Activated T-helper 1 cell treated with anti-CD3 and anti-CD28 coated beads, Interleukin-12 subunit alpha, Interleukin-12 subunit beta, Interleukin-2, Interleukin-4 antibody, amounts not matched to agents 30 ng/mL and 10 ng/mL and 1 ng/mL, durations not matched to agents 14 hours and 24 hours and 36 hours (primary cell): ENCODE data around the gene TOR4A. TPM values are rescaled to one million over a fixed set of nuclear protein-coding genes. Genes with fewer than 3 reads are reported as not detected.

Source experiments
- DNase-seq: peaks from one replicate; pipeline ENCODE4 v3.0.0; 2021; ENCODE audit warnings: low spot score
- H3K27ac Mint-ChIP-seq: one replicate; pipeline ENCODE4 v1.8.0; 2021; ENCODE audit warnings: mild to moderate bottlenecking, mixed read lengths
- H3K27me3 Mint-ChIP-seq: one replicate; pipeline ENCODE4 v1.8.0; 2022; ENCODE audit warnings: mild to moderate bottlenecking, moderate library complexity, mixed read lengths; ENCODE audit not compliant: insufficient read depth
- H3K36me3 Mint-ChIP-seq: one replicate; pipeline ENCODE4 v1.8.0; 2021; ENCODE audit warnings: low read depth, mixed read lengths
- H3K4me1 Mint-ChIP-seq: one replicate; pipeline ENCODE4 v1.8.0; 2021; ENCODE audit warnings: low read depth, mixed read lengths
- H3K4me3 Mint-ChIP-seq: one replicate; pipeline ENCODE4 v1.8.0; 2021; ENCODE audit warnings: mild to moderate bottlenecking, moderate library complexity, mixed read lengths
- H3K9me3 Mint-ChIP-seq: one replicate; pipeline ENCODE4 v1.8.0; 2021; ENCODE audit warnings: mixed read lengths
- intact Hi-C: fragments of 100-400 bp; cut with micrococcal nuclease; formaldehyde crosslinking; loops from one replicate; pipeline ENCODE4 v1.15.1; 2024
- total RNA-seq: library from RNA; stranded (reverse); gene quantifications from 2 replicates; pipeline ENCODE4 v1.2.3, GENCODE V29; 2022

The TOR4A gene
- total RNA-seq, 1 donor from 2014 or later: 11.7 TPM

DNA sequence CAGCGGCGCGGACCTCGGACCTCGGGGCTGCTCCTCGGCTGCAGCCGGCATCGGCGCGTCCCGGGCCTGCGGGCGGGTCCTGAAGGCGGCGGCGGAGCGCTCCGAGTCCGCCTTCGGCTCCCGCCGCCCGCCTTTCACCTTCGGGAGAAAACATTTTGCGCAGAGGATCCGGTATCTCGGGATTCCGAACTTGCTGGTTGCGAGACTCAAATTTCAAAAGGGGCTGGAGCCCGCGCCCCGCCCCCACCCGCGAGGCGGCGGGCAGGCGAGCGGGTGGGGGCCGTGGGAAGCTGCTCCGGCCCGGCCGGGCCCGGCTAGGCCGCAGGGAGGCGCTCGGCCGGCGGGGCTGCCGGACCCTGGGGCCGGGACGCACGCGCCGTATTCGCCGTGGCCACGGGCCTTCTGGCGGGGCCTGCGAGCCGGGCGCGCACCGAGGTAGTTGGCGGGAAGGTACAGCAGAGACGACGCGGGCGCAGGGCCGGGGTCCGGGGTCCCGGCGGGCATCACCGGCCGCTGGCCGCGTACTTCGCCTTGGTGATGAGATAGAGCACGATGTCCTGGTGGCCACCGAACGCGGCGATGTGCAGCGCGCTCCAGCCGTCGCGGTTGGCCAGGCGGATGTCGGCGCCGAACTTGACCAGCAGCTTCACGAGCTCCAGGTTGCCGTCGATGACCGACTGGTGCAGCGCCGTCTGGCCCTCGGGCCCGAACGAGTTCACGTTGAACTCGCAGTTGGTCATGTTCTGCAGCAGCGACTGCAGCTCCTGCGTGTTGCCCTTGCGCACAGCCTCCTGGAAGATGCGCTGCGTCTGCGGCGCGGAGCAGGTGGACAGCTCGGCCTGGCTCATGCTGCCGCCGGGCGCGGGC, 23.8 kb downstream of the TOR4A start:
- Mint-ChIP-seq H3K27ac (peak overlapping the region; percentile 71), H3K27me3 (peaks cover 36% of the 10 kb centered on the region), H3K4me3 (peak overlapping the region; percentile 87), H3K36me3 (no peaks in the 10 kb centered on the region), H3K4me1 (peaks cover 9% of the 10 kb centered on the region), H3K9me3 (no peaks in the 10 kb centered on the region)
- intact Hi-C loops: no loop called here
- DNase-seq: no peak

DNA sequence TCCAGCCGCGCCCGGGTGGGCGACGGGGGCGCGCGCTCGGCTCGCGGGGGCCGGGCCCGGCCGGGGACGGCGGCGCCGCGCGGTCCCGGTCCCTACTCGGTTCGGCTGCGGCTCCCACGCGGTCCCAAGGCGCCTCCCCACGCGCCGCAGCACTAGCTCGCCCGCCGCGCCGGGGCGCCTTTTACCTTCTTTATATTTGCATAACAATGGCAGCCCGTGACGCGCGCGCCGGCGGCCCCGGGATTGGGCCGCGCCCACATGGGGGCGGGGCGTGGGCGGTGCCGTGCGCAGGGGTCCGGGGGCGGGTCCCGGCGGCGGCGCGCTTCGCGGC, 24.6 kb downstream of the TOR4A start, which contains the start of gene NRARP:
TSS of gene NRARP (minus strand) at position 154 of the 331 bp plus-strand sequence. CDS start 343 bp downstream, outside the sequence.
- Mint-ChIP-seq H3K27ac (peak within 1 kb of the TSS; percentile 18), H3K4me1 (peaks cover 9% of the 10 kb centered on the region), H3K4me3 (peak within 1 kb of the TSS; percentile 74), H3K27me3 (peaks cover 29% of the 10 kb centered on the region), H3K9me3 (no peaks in the 10 kb centered on the region), H3K36me3 (no peaks in the 10 kb centered on the region)
- DNase-seq: peak; percentile 91
- intact Hi-C loops: loop anchor here (1.0 kb wide), 2 partner anchors 8 to 121 kb away; partner anchors contain the start of genes EXD3 and NOXA1

DNA sequence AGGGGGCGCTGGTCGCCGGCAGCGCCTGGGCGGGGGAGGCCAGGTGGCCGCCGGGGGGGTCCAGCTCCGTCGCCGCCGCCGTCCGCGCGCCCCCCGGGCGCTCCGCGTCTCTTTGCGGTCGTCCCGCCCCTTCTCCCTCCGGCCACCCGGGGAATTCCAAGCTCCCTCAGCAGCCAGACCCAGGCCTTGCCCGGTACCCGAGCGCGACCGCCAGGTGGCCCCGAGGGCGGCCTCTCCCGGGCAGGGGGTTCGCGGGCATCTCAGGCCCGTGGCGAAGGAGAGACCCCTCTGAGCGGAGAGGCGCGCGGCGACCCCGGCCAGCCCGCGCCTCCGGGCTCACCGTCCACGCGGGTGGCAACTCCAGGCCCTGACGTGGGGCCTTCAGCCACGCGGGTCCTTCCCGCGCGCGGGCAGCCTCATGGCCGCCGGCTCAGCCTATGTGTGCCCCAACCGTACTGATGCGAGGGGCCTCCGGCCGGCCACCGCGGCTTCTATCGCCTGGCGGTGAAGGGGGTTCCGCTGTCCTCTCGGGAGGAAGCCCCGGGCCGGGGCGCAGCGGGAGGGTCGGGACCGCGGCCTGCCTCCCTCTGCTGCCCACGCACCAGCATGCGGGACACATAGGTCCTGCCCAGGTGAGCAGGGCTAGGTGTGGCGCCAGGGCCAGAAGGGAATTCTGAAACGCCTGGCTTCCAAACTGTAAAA, 25.1 kb downstream of the TOR4A start:
- no peaks in the 10 kb centered on the region for H3K36me3 Mint-ChIP-seq
- H3K27me3 Mint-ChIP-seq: peaks cover 24% of the 10 kb centered on the region
- no peaks in the 10 kb centered on the region for H3K9me3 Mint-ChIP-seq
- no peak overlapping the region for H3K4me3 Mint-ChIP-seq
- intact Hi-C loops: loop anchor here (1.0 kb wide), 2 partner anchors 8 to 121 kb away; partner anchors contain the start of genes EXD3 and NOXA1
- H3K4me1 Mint-ChIP-seq: peaks cover 9% of the 10 kb centered on the region
- no peak for DNase-seq
- no peak overlapping the region for H3K27ac Mint-ChIP-seq

DNA sequence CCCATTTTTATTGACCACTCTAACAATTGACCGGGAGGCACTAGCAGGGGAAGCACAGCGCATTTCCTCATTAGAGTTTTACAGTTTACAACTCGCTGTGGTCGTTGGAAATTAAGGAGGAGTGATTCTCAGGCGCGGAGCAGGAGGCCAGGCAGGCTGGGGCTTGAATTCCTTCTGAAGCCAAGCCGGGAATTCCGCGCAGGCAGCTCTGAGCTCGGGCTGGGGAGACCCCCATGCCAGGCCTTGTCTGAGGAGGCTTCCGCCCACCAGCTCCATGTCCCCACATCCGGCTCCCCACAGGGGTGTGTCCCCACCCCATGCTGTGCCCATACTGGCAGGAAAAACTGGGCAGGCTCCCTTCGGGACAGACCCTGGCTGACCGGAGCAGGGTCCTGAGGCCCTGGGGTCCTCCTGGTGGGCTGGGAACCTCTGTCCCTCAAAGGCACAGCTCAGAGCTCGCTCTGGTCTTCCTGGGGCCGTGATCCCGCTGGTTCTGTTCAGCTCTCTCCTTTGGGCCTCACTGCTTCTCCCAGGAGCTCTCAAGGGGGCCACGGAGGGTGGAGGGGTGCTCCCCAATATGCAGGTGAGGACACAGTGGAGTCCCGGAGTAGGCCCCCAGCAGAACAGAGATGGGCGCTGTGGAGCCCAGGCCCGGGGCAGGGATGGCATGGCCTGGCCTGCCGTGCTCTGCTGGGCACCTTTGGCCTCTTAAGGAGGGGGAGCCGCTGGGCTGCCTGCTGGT, 25.8 kb downstream of the TOR4A start:
- no peak overlapping the region for H3K27ac Mint-ChIP-seq
- H3K27me3 Mint-ChIP-seq: peaks cover 21% of the 10 kb centered on the region
- no peaks in the 10 kb centered on the region for H3K9me3 Mint-ChIP-seq
- H3K4me3 Mint-ChIP-seq: no peak overlapping the region
- intact Hi-C loops: no loop called here
- no peak for DNase-seq
- H3K4me1 Mint-ChIP-seq: peaks cover 9% of the 10 kb centered on the region
- H3K36me3 Mint-ChIP-seq: no peaks in the 10 kb centered on the region

DNA sequence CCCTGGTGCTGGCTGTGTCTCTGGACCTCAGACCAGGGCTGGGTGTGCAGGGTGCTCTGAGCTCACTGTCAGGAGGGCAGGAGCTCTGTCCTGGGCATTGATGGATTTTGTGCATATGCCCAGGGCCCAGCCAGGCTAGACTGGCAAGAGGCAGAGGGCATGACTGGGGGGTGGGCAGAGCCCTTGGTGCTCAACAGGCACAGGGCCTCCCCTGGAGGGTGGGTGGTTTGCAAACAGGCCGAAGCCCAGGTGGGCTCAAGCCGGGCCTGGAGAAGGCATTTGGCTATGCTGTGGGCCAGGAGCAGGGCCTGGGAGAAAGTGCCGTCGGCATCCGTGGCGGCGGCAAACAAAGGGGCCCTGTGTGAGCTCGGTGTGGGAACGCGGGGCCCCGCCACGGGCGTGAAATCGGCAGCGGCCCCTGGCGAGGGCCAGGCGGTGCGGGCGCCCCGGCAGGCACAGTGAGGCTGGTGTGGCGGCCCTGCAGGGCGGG, 26.4 kb downstream of the TOR4A start:
- peaks cover 17% of the 10 kb centered on the region for H3K27me3 Mint-ChIP-seq
- no peaks in the 10 kb centered on the region for H3K9me3 Mint-ChIP-seq
- H3K27ac Mint-ChIP-seq: no peak overlapping the region
- DNase-seq: no peak
- no peaks in the 10 kb centered on the region for H3K36me3 Mint-ChIP-seq
- intact Hi-C loops: no loop called here
- H3K4me1 Mint-ChIP-seq: peaks cover 9% of the 10 kb centered on the region
- H3K4me3 Mint-ChIP-seq: no peak overlapping the region

DNA sequence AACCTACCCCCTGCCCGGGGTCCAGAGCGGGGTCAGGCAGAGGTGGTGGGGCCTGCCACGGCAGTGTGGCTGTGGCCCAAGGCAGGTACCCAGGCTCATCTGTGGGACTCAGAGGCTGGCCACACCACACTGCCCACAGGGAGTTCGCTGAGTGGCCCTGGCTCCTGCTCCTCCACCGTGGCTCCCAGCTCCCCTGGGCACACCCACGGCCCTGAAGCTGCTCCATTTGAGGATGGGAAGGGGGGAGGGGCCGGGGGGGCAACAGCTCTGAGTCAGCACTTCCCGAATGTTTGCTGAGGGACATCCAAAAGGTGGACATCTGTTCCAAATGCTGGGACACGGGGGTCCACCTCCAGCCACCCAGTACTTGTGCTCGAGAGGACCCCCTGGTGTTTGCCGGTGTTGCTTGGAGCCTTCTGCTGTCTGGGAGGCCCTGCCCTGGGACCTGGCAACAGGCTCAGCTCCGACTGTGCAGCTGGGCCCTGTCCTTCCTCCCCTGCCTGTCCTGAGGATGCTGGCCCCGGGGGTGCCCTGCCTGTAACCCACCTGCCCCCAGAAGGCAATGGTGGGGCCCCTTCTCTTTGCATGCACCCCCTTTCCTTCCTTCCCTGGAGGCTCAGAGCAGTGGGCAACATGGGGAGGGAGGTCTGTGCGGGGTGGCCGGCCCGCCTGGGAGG, 27.0 kb downstream of the TOR4A start:
- H3K27me3 Mint-ChIP-seq: peaks cover 12% of the 10 kb centered on the region
- H3K4me3 Mint-ChIP-seq: no peak overlapping the region
- no peaks in the 10 kb centered on the region for H3K36me3 Mint-ChIP-seq
- H3K27ac Mint-ChIP-seq: no peak overlapping the region
- peaks cover 9% of the 10 kb centered on the region for H3K4me1 Mint-ChIP-seq
- H3K9me3 Mint-ChIP-seq: no peaks in the 10 kb centered on the region
- intact Hi-C loops: no loop called here
- DNase-seq: no peak

DNA sequence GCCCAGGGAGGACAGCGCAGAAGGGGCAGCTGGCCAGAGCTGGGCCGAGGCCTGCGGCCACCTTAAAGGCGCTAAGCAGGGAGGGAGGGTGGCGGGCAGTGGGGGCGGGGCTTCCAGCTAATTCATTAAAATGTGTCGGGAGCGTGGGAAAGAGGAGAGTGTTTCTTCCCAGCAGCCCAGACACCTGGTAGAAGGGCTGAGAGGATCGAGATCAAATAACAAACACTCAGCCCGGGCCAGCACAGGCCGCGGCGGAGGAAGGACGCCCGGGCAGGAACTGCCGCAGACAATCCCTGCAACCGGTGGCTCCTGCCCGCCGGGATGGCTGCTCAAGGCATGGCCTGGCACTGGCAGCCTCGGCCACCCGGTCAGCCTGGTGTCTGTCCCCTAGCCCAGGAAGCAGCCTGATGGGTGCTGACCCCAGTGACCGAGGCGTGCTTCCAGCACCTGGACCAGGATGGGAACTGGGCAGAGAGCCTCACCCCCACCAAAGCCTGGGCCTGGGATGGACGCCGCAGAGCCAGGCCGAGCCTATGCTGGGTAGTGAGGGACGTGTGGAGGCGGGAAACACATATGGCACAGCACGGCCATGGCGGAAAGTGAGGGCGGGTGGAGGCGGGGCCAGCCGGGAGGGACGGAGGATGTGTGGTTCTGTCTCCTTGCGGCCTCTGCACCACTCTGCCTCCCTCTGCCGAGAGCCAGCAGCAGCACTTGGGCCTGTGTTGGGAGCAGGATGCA, 27.7 kb downstream of the TOR4A start:
- peak; percentile 51 for DNase-seq
- Mint-ChIP-seq H3K27ac (peak overlapping the region; percentile 84), H3K4me1 (peaks cover 5% of the 10 kb centered on the region), H3K36me3 (no peaks in the 10 kb centered on the region), H3K9me3 (no peaks in the 10 kb centered on the region), H3K27me3 (peaks cover 6% of the 10 kb centered on the region), H3K4me3 (peak overlapping the region; percentile 39)
- intact Hi-C loops: no loop called here

DNA sequence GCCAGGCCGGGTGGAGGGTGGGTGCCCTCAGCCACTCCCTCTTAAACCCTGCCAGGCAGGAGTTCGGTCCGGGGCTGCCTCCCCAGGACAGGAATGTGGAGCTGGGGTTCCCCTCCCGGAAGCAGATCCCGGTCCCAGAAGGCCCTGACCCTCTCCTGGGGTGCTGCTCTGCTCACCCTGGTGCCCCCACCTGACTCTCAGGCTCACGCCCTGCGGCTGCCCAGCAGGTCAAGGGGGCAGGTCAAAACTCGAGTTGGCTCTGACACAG, 28.2 kb downstream of the TOR4A start:
- Mint-ChIP-seq H3K9me3 (no peaks in the 10 kb centered on the region), H3K36me3 (no peaks in the 10 kb centered on the region), H3K27ac (peak overlapping the region; percentile 84), H3K27me3 (peaks cover 4% of the 10 kb centered on the region), H3K4me3 (no peak overlapping the region), H3K4me1 (peaks cover 3% of the 10 kb centered on the region)
- intact Hi-C loops: no loop called here
- DNase-seq: no peak

DNA sequence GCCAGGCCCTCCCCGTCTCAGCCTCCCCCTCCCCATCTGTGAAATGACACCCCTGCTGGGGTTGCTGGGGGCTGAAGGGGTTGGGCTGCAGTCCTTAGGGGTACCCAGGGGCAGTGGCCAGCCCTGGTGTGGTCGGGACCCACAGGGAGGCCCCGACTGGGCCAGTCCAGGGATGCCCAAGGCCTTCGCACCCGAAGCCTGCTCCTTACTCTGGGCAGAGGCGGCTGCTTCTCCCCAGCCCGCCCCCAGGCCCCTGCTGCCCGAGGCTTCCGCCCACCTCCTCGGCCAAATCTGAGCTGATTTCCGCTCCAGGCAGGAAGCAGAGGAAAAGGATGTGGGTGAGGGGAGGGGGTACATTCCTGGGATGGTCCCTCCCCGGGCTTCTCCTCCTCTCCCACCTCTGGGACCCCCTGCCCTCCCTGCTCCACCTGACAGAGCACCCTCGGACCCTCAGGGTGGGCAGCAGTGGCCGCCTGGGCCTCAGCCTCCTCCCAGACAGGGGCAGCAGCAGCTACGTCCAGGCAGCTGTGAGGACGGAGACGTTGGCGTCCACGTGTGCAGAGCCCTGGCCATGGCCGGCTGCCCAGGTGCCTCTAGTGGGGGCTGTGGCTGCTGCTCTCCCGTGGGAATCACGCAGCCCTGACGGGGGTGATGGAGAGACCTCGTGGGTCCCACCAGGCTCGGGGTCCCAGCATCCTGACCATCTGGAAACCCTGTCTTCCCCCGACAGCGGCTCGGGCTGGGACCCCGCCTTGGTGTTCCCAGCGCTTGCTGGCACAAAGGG, 28.7 kb downstream of the TOR4A start:
- Mint-ChIP-seq H3K27ac (no peak overlapping the region), H3K9me3 (no peaks in the 10 kb centered on the region), H3K36me3 (no peaks in the 10 kb centered on the region), H3K4me3 (no peak overlapping the region), H3K27me3 (peaks cover 2% of the 10 kb centered on the region), H3K4me1 (no peaks in the 10 kb centered on the region)
- intact Hi-C loops: no loop called here
- no peak for DNase-seq

DNA sequence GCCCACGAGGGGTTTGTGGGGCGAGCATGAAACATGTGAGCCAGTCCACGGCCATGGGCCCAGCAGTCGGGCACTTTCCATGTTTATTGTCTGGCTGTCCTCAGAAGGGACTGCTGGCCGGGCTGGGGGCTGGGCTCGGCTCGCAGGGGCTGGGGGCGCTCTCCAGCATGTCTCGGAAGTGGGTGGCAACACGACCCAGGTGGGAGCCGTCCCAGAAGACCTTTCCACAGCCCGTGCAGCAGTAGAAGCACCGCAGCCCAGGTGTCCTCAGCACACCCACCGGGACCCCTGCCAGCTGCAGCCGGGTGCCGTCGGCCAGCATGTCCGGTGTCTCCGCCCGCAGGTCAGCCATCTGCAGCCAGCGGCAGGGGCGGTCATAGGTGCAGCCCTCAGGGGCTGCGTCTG, 29.3 kb downstream of the TOR4A start:
- H3K4me3 Mint-ChIP-seq: no peak overlapping the region
- intact Hi-C loops: no loop called here
- no peaks in the 10 kb centered on the region for H3K36me3 Mint-ChIP-seq
- H3K27ac Mint-ChIP-seq: no peak overlapping the region
- no peaks in the 10 kb centered on the region for H3K4me1 Mint-ChIP-seq
- no peak for DNase-seq
- H3K9me3 Mint-ChIP-seq: no peaks in the 10 kb centered on the region
- peaks cover 2% of the 10 kb centered on the region for H3K27me3 Mint-ChIP-seq

DNA sequence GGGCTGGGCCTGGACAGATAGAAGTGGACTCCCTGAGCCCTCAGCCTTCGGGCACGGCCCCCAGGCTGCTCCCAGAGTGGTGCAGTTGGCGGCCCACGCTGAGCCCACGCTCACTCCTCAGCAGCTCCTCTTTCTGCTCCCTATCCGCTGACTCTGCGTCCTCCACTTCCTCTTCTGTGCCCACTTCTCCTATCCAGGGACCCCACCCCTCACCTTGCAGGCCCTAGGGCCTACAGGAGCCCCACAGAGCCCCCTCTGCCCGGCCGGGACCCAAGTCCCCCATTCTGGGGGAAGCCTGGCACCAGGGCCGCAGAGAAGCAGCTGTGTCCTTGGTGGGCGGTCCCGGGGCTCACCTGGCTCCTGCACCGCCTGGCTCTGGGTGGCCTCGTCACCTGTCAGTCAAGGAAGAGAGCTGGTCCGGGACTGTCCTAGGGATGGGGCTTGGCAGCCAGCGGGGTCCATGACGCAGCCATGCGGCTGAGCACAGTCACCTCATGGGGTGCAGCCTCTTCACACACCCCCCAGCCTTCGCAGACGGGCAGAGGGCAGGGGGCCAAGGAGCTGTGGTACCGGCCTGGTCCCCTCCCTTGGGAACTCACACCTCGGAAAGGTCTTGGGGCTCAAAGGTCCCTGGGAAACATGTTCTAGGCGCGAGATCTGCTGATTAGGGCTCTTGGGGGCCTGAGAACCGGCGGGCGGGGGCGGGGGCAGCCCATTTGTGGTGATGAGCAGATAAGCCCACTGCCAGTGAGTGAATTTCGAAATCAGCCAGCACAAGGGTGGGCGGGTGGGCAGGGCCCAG, 29.9 kb downstream of the TOR4A start:
- H3K9me3 Mint-ChIP-seq: no peaks in the 10 kb centered on the region
- intact Hi-C loops: no loop called here
- no peaks in the 10 kb centered on the region for H3K4me1 Mint-ChIP-seq
- H3K27me3 Mint-ChIP-seq: peaks cover 2% of the 10 kb centered on the region
- no peak for DNase-seq
- no peak overlapping the region for H3K27ac Mint-ChIP-seq
- H3K4me3 Mint-ChIP-seq: no peak overlapping the region
- no peaks in the 10 kb centered on the region for H3K36me3 Mint-ChIP-seq
